ENCODE measurements around the gene P2RY12. TPM values are rescaled to one million over a fixed set of nuclear protein-coding genes. Genes with fewer than 3 reads are reported as not detected.

P2RY12 gene
- total and polyA plus RNA-seq, 9 of the 15 experiments (the other 6 are each of a cell fraction or from before 2014, with no cell fraction given) = not detected

DNA sequence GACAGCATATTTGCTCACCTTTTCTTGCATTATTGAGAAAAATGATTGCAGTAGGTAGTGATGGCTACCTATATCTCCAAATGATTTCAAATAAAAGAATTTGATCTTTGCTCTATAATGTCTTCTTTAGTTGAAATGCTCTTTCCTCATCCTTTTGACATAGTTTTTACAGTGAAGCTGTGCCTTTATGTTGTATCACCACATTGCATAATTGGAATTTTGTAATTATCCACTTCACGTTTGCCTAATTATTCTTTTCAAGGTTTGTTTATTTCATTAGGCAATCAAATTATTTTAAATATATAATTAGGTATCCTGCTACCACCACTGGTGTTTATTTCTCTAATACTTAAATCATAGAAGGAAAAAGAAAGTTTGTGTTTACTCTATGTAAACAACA, 33.9 kb downstream of the P2RY12 start:
- WGBS (ENCODE audit: insufficient coverage, low coverage, missing lambda C conversion rate) = 0% methylated on average over 1 of the region's 1 CpG
- POLR2A ChIA-PET = no interaction called here
- no peaks in the 10 kb centered on the region for H3K9me3 ChIP-seq (replicated peaks; ENCODE audit: control insufficient read depth, insufficient read depth, low read depth, low read length)

More for the DNA sequence above, 33.9 kb downstream of the P2RY12 start:
- no peaks in the 10 kb centered on the region for H3K9me1 ChIP-seq (ENCODE audit: control insufficient read depth, insufficient read depth, low read length)
- H2AFZ ChIP-seq (ENCODE audit: low read depth, low read length) = no peak overlapping the region
- ATAC-seq (no peak), FAIRE-seq (no peak), DNase-seq (ENCODE audit: extremely low read depth in 1 of 4, low spot score in 3 of 4) (no peak)
- no peaks in the 10 kb centered on the region for H3K4me1 ChIP-seq (replicated peaks in 1 of 2; ENCODE audit: control insufficient read depth in 2 of 2, insufficient read depth in 2 of 2, low read length in 2 of 2)
- H3K27me3 ChIP-seq (ENCODE audit: control insufficient read depth in 2 of 2, insufficient read depth in 2 of 2, low read length in 2 of 2) = peaks cover 0 to 7% of the 10 kb centered on the region in 2 experiments; a peak in 2 of 5 replicates
- H3K9ac ChIP-seq (ENCODE audit: insufficient read depth in 1 of 2, low read depth in 2 of 2, low read length in 2 of 2) = no peak overlapping the region
- H3K4me2 ChIP-seq (ENCODE audit: insufficient read depth, low read length) = no peak overlapping the region
- H4K20me1 ChIP-seq (replicated peaks; ENCODE audit: control insufficient read depth, insufficient read depth, low read length) = no peaks in the 10 kb centered on the region
- CTCF ChIA-PET (ENCODE audit: low intra/inter-chr PET ratio) = no interaction called here
- no peak overlapping the region for H3K27ac ChIP-seq (ENCODE audit: extremely low read depth, low read depth, low read length)
- no TSS peak for BruUV-seq (replicated peaks)
- TF ChIP-seq, protein P1, sequence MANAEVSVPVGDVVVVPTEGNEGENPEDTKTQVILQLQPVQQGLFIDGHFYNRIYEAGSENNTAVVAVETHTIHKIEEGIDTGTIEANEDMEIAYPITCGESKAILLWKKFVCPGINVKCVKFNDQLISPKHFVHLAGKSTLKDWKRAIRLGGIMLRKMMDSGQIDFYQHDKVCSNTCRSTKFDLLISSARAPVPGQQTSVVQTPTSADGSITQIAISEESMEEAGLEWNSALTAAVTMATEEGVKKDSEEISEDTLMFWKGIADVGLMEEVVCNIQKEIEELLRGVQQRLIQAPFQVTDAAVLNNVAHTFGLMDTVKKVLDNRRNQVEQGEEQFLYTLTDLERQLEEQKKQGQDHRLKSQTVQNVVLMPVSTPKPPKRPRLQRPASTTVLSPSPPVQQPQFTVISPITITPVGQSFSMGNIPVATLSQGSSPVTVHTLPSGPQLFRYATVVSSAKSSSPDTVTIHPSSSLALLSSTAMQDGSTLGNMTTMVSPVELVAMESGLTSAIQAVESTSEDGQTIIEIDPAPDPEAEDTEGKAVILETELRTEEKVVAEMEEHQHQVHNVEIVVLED (CRISPR knock-in tag; IDR thresholded peaks at IDR 0.05) = no peak
- TF ChIP-seq E2F8 (IDR thresholded peaks at IDR 0.05; ENCODE audit: low read depth, partially characterized antibody) = no peak
- no peak for TF ChIP-seq RHOXF2B (CRISPR knock-in tag; conservative IDR thresholded peaks at IDR 0.05)
- TF ChIP-seq ZNF143 (CRISPR knock-in tag; IDR thresholded peaks at IDR 0.05) = no peak
- no peak for TF ChIP-seq ZBTB49 (CRISPR knock-in tag; IDR thresholded peaks at IDR 0.05; ENCODE audit: borderline replicate concordance)
- TF ChIP-seq GATAD2B (IDR thresholded peaks at IDR 0.05; ENCODE audit: borderline replicate concordance) = no peak
- TF ChIP-seq, protein P2, sequence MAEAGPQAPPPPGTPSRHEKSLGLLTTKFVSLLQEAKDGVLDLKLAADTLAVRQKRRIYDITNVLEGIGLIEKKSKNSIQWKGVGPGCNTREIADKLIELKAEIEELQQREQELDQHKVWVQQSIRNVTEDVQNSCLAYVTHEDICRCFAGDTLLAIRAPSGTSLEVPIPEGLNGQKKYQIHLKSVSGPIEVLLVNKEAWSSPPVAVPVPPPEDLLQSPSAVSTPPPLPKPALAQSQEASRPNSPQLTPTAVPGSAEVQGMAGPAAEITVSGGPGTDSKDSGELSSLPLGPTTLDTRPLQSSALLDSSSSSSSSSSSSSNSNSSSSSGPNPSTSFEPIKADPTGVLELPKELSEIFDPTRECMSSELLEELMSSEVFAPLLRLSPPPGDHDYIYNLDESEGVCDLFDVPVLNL (CRISPR knock-in tag; IDR thresholded peaks at IDR 0.05; ENCODE audit: low read depth) = no peak
- TF ChIP-seq, protein P3, sequence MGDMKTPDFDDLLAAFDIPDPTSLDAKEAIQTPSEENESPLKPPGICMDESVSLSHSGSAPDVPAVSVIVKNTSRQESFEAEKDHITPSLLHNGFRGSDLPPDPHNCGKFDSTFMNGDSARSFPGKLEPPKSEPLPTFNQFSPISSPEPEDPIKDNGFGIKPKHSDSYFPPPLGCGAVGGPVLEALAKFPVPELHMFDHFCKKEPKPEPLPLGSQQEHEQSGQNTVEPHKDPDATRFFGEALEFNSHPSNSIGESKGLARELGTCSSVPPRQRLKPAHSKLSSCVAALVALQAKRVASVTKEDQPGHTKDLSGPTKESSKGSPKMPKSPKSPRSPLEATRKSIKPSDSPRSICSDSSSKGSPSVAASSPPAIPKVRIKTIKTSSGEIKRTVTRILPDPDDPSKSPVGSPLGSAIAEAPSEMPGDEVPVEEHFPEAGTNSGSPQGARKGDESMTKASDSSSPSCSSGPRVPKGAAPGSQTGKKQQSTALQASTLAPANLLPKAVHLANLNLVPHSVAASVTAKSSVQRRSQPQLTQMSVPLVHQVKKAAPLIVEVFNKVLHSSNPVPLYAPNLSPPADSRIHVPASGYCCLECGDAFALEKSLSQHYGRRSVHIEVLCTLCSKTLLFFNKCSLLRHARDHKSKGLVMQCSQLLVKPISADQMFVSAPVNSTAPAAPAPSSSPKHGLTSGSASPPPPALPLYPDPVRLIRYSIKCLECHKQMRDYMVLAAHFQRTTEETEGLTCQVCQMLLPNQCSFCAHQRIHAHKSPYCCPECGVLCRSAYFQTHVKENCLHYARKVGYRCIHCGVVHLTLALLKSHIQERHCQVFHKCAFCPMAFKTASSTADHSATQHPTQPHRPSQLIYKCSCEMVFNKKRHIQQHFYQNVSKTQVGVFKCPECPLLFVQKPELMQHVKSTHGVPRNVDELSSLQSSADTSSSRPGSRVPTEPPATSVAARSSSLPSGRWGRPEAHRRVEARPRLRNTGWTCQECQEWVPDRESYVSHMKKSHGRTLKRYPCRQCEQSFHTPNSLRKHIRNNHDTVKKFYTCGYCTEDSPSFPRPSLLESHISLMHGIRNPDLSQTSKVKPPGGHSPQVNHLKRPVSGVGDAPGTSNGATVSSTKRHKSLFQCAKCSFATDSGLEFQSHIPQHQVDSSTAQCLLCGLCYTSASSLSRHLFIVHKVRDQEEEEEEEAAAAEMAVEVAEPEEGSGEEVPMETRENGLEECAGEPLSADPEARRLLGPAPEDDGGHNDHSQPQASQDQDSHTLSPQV (IDR thresholded peaks at IDR 0.05) = no peak
- no peak for TF ChIP-seq NCOA1 (IDR thresholded peaks at IDR 0.05; ENCODE audit: low read depth)
- TF ChIP-seq ZNF717 (CRISPR knock-in tag; IDR thresholded peaks at IDR 0.05) = no peak
- in situ Hi-C loops (cut with MboI) = no loop called here
- H3K36me3 ChIP-seq (ENCODE audit: control insufficient read depth, insufficient read depth, low read length) = no peaks in the 10 kb centered on the region
- intact Hi-C loops (cut with micrococcal nuclease) = no loop called here
- H3K4me3 ChIP-seq = no peak overlapping the region
- no peaks in the 10 kb centered on the region for H3K79me2 ChIP-seq (ENCODE audit: control insufficient read depth, insufficient read depth, low read length)

Measured in K562 (cell line).